ENCODE measurements around the gene KIF16B.
A peak's percentile ranks its signal among the peaks of the same experiment; 100 is the strongest.

The KIF16B gene

GRCh38 chr20:16351415-16351814, 221.8 kb downstream of the KIF16B start:
- Mint-ChIP-seq H3K27me3 (no peaks in the 10 kb centered on the region), H3K27ac (no peak overlapping the region), H3K9me3 (no peaks in the 10 kb centered on the region), H3K4me3 (no peak overlapping the region), H3K36me3 (peaks cover 35% of the 10 kb centered on the region), H3K4me1 (no peaks in the 10 kb centered on the region)
- no peak for ATAC-seq

GRCh38 chr20:16350465-16350864, 222.8 kb downstream of the KIF16B start:
- no peak for ATAC-seq
- H3K27ac Mint-ChIP-seq: no peak overlapping the region
- no peak overlapping the region for H3K4me3 Mint-ChIP-seq
- no peaks in the 10 kb centered on the region for H3K27me3 Mint-ChIP-seq
- no peaks in the 10 kb centered on the region for H3K9me3 Mint-ChIP-seq
- no peaks in the 10 kb centered on the region for H3K4me1 Mint-ChIP-seq
- H3K36me3 Mint-ChIP-seq: peaks cover 42% of the 10 kb centered on the region

GRCh38 chr20:16349523-16350260, 223.6 kb downstream of the KIF16B start:
- Mint-ChIP-seq H3K4me1 (no peaks in the 10 kb centered on the region), H3K9me3 (no peaks in the 10 kb centered on the region), H3K27me3 (no peaks in the 10 kb centered on the region), H3K4me3 (no peak overlapping the region), H3K27ac (no peak overlapping the region), H3K36me3 (peaks cover 44% of the 10 kb centered on the region)
- no peak for ATAC-seq

DNA sequence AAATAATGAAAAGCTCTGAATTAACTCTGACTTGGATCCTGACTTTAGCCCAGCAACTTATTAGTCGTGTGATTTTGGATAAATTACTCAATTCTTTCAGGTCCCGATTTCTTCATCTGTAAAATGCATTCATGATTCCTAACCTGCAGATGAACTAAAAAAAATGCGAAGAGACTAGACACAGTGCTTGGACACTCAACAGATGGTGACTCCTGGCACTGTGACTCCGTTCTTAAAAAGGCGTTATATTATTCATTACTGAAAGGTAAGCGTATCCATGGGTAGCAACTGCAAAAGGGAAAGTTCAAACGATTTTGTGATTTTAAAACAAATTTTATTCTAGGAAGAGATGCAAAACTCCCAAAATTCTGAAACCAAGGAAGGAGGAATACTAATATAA, 226.3 kb downstream of the KIF16B start:
- Mint-ChIP-seq H3K27me3 (no peaks in the 10 kb centered on the region), H3K4me3 (no peak overlapping the region), H3K9me3 (no peaks in the 10 kb centered on the region), H3K36me3 (peaks cover 50% of the 10 kb centered on the region), H3K27ac (no peak overlapping the region), H3K4me1 (no peaks in the 10 kb centered on the region)
- ATAC-seq: no peak

DNA sequence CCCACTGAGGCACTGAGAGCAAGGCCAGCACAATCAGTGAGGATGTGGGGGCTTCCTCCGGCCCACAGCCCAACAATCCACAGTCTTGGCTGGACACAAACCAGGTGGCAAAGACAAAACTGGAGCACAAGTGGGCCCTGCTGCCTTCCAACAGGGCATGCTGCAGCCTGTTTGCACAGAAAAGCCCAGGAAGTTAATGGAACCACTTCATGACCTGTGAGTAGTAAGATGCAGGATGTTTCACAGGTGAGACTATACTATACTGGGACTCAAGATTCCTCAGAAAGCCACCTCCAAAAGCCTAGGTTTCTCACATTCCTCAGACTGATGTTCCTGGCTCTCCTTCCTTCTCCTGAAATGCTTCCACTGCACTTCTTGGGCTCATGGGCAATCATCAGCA, 235.5 kb downstream of the KIF16B start:
- no peaks in the 10 kb centered on the region for H3K27me3 Mint-ChIP-seq
- peaks cover 35% of the 10 kb centered on the region for H3K36me3 Mint-ChIP-seq
- ATAC-seq: no peak
- no peak overlapping the region for H3K4me3 Mint-ChIP-seq
- H3K4me1 Mint-ChIP-seq: no peaks in the 10 kb centered on the region
- peaks cover 9% of the 10 kb centered on the region for H3K9me3 Mint-ChIP-seq
- no peak overlapping the region for H3K27ac Mint-ChIP-seq

DNA sequence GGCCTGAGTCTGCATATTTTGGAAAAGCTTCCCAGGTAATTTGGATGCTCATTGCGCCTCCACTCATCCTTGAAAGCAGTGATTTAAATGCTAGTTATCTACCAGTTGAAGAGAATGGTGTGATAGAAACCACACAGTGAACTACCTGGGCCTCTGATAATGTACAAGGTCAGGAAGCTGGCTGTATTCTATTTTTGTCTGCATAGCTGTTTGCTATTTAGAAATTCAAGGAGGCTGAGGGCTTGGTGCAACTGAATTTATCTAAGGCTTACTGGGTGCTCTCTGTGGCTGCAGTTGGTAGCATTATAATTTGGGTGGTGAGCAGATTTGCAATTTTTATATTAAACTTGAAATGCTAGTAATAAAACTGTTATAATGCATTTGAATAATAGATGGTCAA, 245.6 kb downstream of the KIF16B start:
- H3K4me3 Mint-ChIP-seq: no peak overlapping the region
- peaks cover 10% of the 10 kb centered on the region for H3K4me1 Mint-ChIP-seq
- H3K36me3 Mint-ChIP-seq: peaks cover 65% of the 10 kb centered on the region

GRCh38 chr20:16321291-16321690, 252.0 kb downstream of the KIF16B start:
- Mint-ChIP-seq H3K36me3 (peaks cover 46% of the 10 kb centered on the region), H3K27ac (no peak overlapping the region), H3K27me3 (no peaks in the 10 kb centered on the region), H3K4me3 (no peak overlapping the region), H3K9me3 (peaks cover 18% of the 10 kb centered on the region), H3K4me1 (peaks cover 22% of the 10 kb centered on the region)
- ATAC-seq: no peak

More for the DNA sequence above, 245.6 kb downstream of the KIF16B start:
- no peak for ATAC-seq
- Mint-ChIP-seq H3K27me3 (no peaks in the 10 kb centered on the region), H3K27ac (no peak overlapping the region), H3K9me3 (peaks cover 16% of the 10 kb centered on the region)

DNA sequence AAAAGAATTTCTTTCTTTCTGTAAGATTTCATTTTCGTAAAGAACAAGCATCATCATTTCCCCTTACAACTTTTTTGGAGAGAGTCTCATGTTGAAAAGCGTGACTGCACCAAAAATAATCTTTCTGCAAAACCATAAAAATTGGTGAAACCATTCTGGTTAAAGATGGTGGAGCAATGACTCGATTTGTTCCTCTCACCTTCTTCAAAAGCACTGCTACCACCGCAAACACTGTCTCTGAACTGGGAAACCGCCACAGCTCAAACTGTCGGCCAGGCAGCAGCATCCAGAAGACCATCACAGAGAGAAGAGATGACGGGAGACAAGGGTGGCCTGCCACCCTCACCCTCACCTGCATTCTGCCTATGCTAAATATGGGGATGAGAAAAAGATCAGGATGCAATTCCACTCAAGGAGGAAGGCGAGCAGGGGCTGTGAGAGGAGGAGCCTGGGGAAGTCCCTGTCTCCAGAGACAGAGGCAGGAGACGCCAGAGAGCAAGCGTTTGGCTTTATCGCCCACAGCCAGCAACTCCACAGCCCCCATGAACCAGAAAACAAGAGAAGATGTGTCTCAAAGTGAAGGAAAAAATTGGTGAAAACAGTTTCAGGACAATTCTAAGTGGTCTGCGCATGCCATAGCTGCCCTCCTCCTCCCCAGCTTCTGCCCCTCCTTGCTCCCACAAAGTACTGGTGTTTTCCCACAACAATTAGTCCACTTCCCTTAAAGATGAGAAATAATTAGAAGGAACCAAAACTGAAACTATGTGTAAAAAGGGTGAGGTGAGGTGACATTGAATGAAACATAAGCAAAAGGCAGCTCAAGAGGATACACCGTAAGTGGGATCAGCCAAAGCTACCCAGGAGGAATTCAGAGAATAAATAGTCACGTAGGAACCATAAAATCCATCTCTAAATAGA, 255.5 kb downstream of the KIF16B start:
- Mint-ChIP-seq H3K36me3 (peaks cover 46% of the 10 kb centered on the region), H3K4me1 (peaks cover 28% of the 10 kb centered on the region), H3K27ac (peak overlapping the region; percentile 61), H3K9me3 (peaks cover 4% of the 10 kb centered on the region), H3K4me3 (peak overlapping the region; percentile 57), H3K27me3 (no peaks in the 10 kb centered on the region)
- peak; percentile 48 for ATAC-seq

DNA sequence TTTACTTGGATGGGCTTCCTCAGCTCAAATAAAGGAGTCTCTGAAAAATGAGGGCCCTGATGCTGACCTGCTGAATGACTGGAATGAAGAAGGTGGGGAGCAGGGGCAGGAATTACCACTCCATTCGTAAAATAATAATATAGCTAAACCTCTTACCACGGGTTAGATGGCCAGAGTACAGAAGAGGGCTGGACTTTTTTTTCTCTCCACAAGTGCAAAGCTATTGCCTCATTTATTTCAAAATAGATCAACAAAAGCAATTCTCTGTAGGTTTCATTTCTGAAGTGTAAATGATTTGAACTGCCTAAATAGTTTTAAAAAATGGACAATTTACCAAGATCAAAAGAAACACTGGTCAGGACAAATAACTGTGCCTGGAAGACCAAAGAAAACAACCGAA, 256.7 kb downstream of the KIF16B start:
- ATAC-seq: no peak
- Mint-ChIP-seq H3K27me3 (no peaks in the 10 kb centered on the region), H3K36me3 (peaks cover 53% of the 10 kb centered on the region), H3K27ac (no peak overlapping the region), H3K4me1 (peaks cover 28% of the 10 kb centered on the region), H3K4me3 (no peak overlapping the region), H3K9me3 (peaks cover 4% of the 10 kb centered on the region)

DNA sequence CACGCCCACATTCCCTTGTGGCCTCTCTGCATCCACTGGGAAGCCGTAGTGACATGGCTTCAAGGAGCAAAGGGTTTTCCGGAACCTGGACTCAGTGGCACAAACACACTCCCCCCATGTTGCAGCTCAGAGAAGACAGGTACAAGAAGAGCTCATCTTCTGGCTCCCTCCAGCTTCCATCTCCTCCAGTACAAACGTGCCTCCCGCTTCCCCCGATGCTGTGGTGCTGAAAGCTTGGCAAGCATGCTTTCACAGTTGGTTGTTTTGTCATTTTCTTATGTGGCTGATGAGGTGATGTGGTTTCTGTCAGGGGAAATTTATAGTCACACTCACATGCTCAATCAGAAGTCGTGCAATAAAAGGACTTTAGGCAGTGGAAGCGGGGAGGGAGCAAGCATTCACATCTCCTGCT, 258.5 kb downstream of the KIF16B start:
- Mint-ChIP-seq H3K4me1 (peaks cover 28% of the 10 kb centered on the region), H3K27me3 (no peaks in the 10 kb centered on the region), H3K9me3 (peaks cover 4% of the 10 kb centered on the region), H3K4me3 (peak overlapping the region; percentile 19), H3K27ac (peak overlapping the region; percentile 39), H3K36me3 (peaks cover 60% of the 10 kb centered on the region)
- ATAC-seq: no peak

- peak overlapping the region; percentile 39 for H3K27ac Mint-ChIP-seq
- ATAC-seq: peak; percentile 47
- H3K9me3 Mint-ChIP-seq: peaks cover 4% of the 10 kb centered on the region
- peaks cover 63% of the 10 kb centered on the region for H3K36me3 Mint-ChIP-seq
- H3K4me1 Mint-ChIP-seq: peaks cover 28% of the 10 kb centered on the region
- no peaks in the 10 kb centered on the region for H3K27me3 Mint-ChIP-seq
- no peak overlapping the region for H3K4me3 Mint-ChIP-seq
These were observed 258.9 kb downstream of the KIF16B start for GRCh38 chr20:16314320-16314719.

DNA sequence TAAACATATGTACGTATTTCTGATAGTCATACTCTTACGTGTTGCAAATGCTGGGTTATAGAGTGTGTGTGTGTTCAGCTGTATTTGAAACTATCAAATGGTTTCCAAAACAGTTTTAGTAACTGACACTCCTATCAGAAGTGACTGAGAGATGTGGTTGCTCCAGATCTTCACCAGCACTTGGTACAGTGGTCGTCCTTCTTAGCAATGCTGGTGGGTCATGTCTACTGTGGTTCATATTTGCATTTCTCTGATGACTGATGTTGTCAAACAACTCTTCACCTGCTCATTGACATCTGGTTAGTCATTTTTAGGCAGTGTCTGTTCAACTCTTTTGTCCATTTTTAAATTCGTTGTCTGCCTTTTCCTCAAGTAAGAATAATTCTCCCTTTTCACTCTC, 259.3 kb downstream of the KIF16B start:
- Mint-ChIP-seq H3K4me3 (no peak overlapping the region), H3K27ac (no peak overlapping the region), H3K27me3 (no peaks in the 10 kb centered on the region), H3K4me1 (peaks cover 28% of the 10 kb centered on the region), H3K9me3 (peaks cover 4% of the 10 kb centered on the region), H3K36me3 (peaks cover 67% of the 10 kb centered on the region)
- no peak for ATAC-seq

DNA sequence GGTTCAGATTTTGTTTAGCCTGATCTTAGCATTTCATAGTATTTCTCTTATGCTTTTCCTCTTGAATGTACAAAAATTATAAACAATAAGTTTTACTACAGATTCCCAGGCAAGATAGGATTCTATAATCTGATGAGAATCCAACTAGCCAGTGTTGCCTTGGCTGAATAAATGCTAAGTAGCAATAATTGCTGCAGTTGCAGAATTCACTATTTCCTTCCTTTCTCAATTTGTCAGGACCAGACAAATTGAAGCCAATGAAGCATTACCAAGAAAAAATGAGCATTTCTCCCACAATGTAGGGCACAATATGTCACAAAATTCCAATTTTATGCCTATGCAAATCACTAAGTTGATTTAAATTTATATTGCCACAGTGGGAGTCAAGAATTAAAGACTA, 260.2 kb downstream of the KIF16B start:
- ATAC-seq: no peak
- peaks cover 65% of the 10 kb centered on the region for H3K36me3 Mint-ChIP-seq
- no peaks in the 10 kb centered on the region for H3K9me3 Mint-ChIP-seq
- no peak overlapping the region for H3K27ac Mint-ChIP-seq
- no peaks in the 10 kb centered on the region for H3K27me3 Mint-ChIP-seq
- H3K4me1 Mint-ChIP-seq: peaks cover 24% of the 10 kb centered on the region
- no peak overlapping the region for H3K4me3 Mint-ChIP-seq

- no peaks in the 10 kb centered on the region for H3K27me3 Mint-ChIP-seq
- no peak for ATAC-seq
- no peak overlapping the region for H3K27ac Mint-ChIP-seq
- peaks cover 16% of the 10 kb centered on the region for H3K4me1 Mint-ChIP-seq
- H3K4me3 Mint-ChIP-seq: no peak overlapping the region
- no peaks in the 10 kb centered on the region for H3K9me3 Mint-ChIP-seq
- peaks cover 59% of the 10 kb centered on the region for H3K36me3 Mint-ChIP-seq
These were observed 261.5 kb downstream of the KIF16B start for GRCh38 chr20:16311756-16312155.

- peaks cover 67% of the 10 kb centered on the region for H3K36me3 Mint-ChIP-seq
- H3K27ac Mint-ChIP-seq: no peak overlapping the region
- no peak overlapping the region for H3K4me3 Mint-ChIP-seq
- no peaks in the 10 kb centered on the region for H3K4me1 Mint-ChIP-seq
- peaks cover 10% of the 10 kb centered on the region for H3K9me3 Mint-ChIP-seq
- ATAC-seq: no peak
- no peaks in the 10 kb centered on the region for H3K27me3 Mint-ChIP-seq
These were observed 264.5 kb downstream of the KIF16B start for GRCh38 chr20:16308754-16309153.

- H3K36me3 Mint-ChIP-seq: peaks cover 69% of the 10 kb centered on the region
These were observed 270.4 kb downstream of the KIF16B start for GRCh38 chr20:16302818-16303217.

More at GRCh38 chr20:16302818-16303217, 270.4 kb downstream of the KIF16B start:
- Mint-ChIP-seq H3K9me3 (peaks cover 23% of the 10 kb centered on the region), H3K4me3 (no peak overlapping the region), H3K27ac (no peak overlapping the region), H3K27me3 (no peaks in the 10 kb centered on the region), H3K4me1 (no peaks in the 10 kb centered on the region)
- ATAC-seq: no peak

Measured in stimulated activated memory B cell treated with anti-CD40 and anti-IgM and Interleukin-4, amounts not matched to agents 10 μg/mL and 1 μg/mL and 100 μg/mL, for 72 hours (primary cell).